K562 (cell line): Measurements from ENCODE around the gene DPYSL4. TPM values are rescaled to one million over a fixed set of nuclear protein-coding genes. Genes with fewer than 3 reads are reported as not detected.

ENCODE experiments used
- ATF1 ChIP-seq, 2 experiments: fragments of 450-650 bp in 1 of 2; IDR thresholded peaks; 2 replicates each; pipeline ENCODE4 v1.6.1; 2016; ENCODE audit warnings: missing compliant biosample characterization in 1 of 2, missing genetic modification characterization in 1 of 2
- BHLHE40 ChIP-seq: IDR thresholded peaks from 2 replicates; pipeline ENCODE4 v1.6.1; 2011; ENCODE audit warnings: low read length, improper control_type of control experiment
- E4F1 ChIP-seq: fragments of 250-450 bp; sonication (Bioruptor Pico); IDR thresholded peaks from 2 replicates; pipeline ENCODE4 v1.5.0; 2021; ENCODE audit warnings: mild to moderate bottlenecking, borderline replicate concordance
- KDM1A ChIP-seq, 2 experiments: fragments of 450-650 bp; IDR thresholded peaks; 2 replicates each; pipeline ENCODE4 v1.6.1; 2016; ENCODE audit warnings: mild to moderate bottlenecking in 2 of 2
- KLF13 ChIP-seq: fragments of 450-650 bp; IDR thresholded peaks from 2 replicates; pipeline ENCODE4 v1.6.1; 2016; ENCODE audit warnings: missing genetic modification characterization, low read depth, mild to moderate bottlenecking, missing compliant biosample characterization, moderate library complexity, borderline replicate concordance
- NEUROD1 ChIP-seq: fragments of 150-350 bp; IDR thresholded peaks from 2 replicates; pipeline ENCODE4 v1.6.1; 2014; ENCODE audit warnings: borderline replicate concordance, low read length, low read depth; ENCODE audit not compliant: partially characterized antibody
- PREB ChIP-seq: sonication (generic); formaldehyde crosslinking; IDR thresholded peaks from 2 replicates; pipeline ENCODE4 v1.8.1; 2023; ENCODE audit warnings: mild to moderate bottlenecking, missing genetic modification reagents
- PURB ChIP-seq: sonication (generic); formaldehyde crosslinking; IDR thresholded peaks from 2 replicates; pipeline ENCODE4 v1.9.0; 2021; ENCODE audit warnings: low read depth, mild to moderate bottlenecking, missing genetic modification reagents
- SMAD4 ChIP-seq: fragments of 250-450 bp; sonication (Bioruptor Pico); conservative IDR thresholded peaks from 2 replicates; pipeline ENCODE4 v1.8.0; 2021; ENCODE audit warnings: inconsistent platforms, mild to moderate bottlenecking, moderate library complexity
- THRB ChIP-seq: fragments of 450-650 bp; formaldehyde crosslinking; conservative IDR thresholded peaks from 2 replicates; pipeline ENCODE4 v1.4.0; 2022; ENCODE audit warnings: mild to moderate bottlenecking, missing genetic modification characterization
- ZBTB7A ChIP-seq: IDR thresholded peaks from 2 replicates; pipeline ENCODE4 v1.6.1; 2011; ENCODE audit warnings: low read depth, mild to moderate bottlenecking, low read length, moderate library complexity, borderline replicate concordance; ENCODE audit not compliant: control insufficient read depth
- polyA plus RNA-seq, 8 experiments: library from polyadenylated mRNA; depleted of rRNA in 4 of 8; stranded (reverse) in 5 of 8; unstranded in 3 of 8; fragments of >200 nt; fragmentation: Nextera tagmentation in 2 of 8; fragmentation: Illumina TruSeq in 1 of 8; extraction: Ambion mirVana in 2 of 8; extraction: Trizol in 1 of 8; gene quantifications; 2 replicates each; pipeline versions ENCODE4 v1.2.1 to v1.2.3, GENCODE V29; 2011 to 2014; ENCODE audit warnings: inconsistent platforms in 1 of 8, missing spikeins in 1 of 8
- total RNA-seq, 7 experiments: library from RNA; depleted of rRNA in 6 of 7; stranded (reverse); fragments of >200 nt in 6 of 7; fragmentation: Illumina TruSeq in 2 of 7; extraction: Trizol in 2 of 7; gene quantifications; 2 replicates each; pipeline versions ENCODE4 v1.2.1 to v1.2.3, GENCODE V29; 2011 to 2021; ENCODE audit warnings: low replicate concordance in 1 of 7

The DPYSL4 gene
- total and polyA plus RNA-seq, 9 of the 15 experiments (the other 6 are each of a cell fraction or from before 2014, with no cell fraction given) = 0.03 TPM; not detected in 8

GRCh38 chr10:132247943-132248342 is 61.2 kb downstream of the DPYSL4 start (continued):
- TF ChIP-seq PREB (CRISPR knock-in tag) = no peak
- TF ChIP-seq ZBTB7A = no peak
- no peak for TF ChIP-seq THRB (CRISPR knock-in tag)
- 0 out of 2 replicates have a peak, but pooled peaks have one; percentile 33 for TF ChIP-seq BHLHE40
- no peak for TF ChIP-seq ATF1 (CRISPR knock-in tag; IDR thresholded peaks at IDR 0.05)
- TF ChIP-seq ATF1 (tag; IDR thresholded peaks at IDR 0.05) = peak; percentile 66
- no peak for TF ChIP-seq KDM1A (IDR thresholded peaks at IDR 0.05)
- no peak for TF ChIP-seq PURB (CRISPR knock-in tag)
- no peak for TF ChIP-seq E4F1 (CRISPR knock-in tag)
- TF ChIP-seq KLF13 (tag) = no peak
- no peak for TF ChIP-seq NEUROD1
- no peak for TF ChIP-seq SMAD4 (CRISPR knock-in tag)
